H9 (cell line): Measurements from ENCODE around the gene LHFPL2. TPM values are rescaled to one million over a fixed set of nuclear protein-coding genes. Genes with fewer than 3 reads are reported as not detected.

Experiments
- DNase-seq: peaks from one replicate; pipeline ENCODE4 v3.0.0-alpha.2; 2017
- H2AFZ ChIP-seq: one replicate; pipeline ENCODE4 v1.6.1; 2013; ENCODE audit warnings: mild to moderate bottlenecking, low read length, control low read depth, moderate library complexity
- H2AK5ac ChIP-seq: 2 replicates; pipeline ENCODE4 v1.6.1; 2013; ENCODE audit warnings: low read length, control low read depth, mixed read lengths; ENCODE audit not compliant: insufficient read length
- H2BK120ac ChIP-seq: one replicate; pipeline ENCODE4 v1.6.1; 2013; ENCODE audit warnings: low read depth, mild to moderate bottlenecking, low read length, control low read depth, inconsistent platforms; ENCODE audit not compliant: poor library complexity, severe bottlenecking
- H2BK12ac ChIP-seq: 2 replicates; pipeline ENCODE4 v1.6.1; 2013; ENCODE audit warnings: low read length, control low read depth, mixed read lengths, low read depth; ENCODE audit not compliant: insufficient read length
- H2BK15ac ChIP-seq: 2 replicates; pipeline ENCODE4 v1.6.1; 2013; ENCODE audit warnings: low read depth, low read length, control low read depth
- H2BK20ac ChIP-seq: one replicate; pipeline ENCODE4 v1.6.1; 2013; ENCODE audit warnings: low read depth, mild to moderate bottlenecking, low read length, control low read depth, inconsistent platforms; ENCODE audit not compliant: poor library complexity, severe bottlenecking
- H2BK5ac ChIP-seq: 2 replicates; pipeline ENCODE4 v1.6.1; 2013; ENCODE audit warnings: low read length, control low read depth, mixed read lengths; ENCODE audit not compliant: insufficient read length
- H3K14ac ChIP-seq: 2 replicates; pipeline ENCODE4 v1.6.1; 2013; ENCODE audit warnings: low read length, control low read depth; ENCODE audit not compliant: insufficient read depth
- H3K18ac ChIP-seq: 2 replicates; pipeline ENCODE4 v1.6.1; 2013; ENCODE audit warnings: low read depth, mild to moderate bottlenecking, mixed read lengths, low read length, control low read depth; ENCODE audit not compliant: insufficient read length
- H3K23ac ChIP-seq: 2 replicates; pipeline ENCODE4 v1.6.1; 2013; ENCODE audit warnings: low read length, control low read depth, mixed read lengths, low read depth; ENCODE audit not compliant: insufficient read length
- H3K23me2 ChIP-seq: 2 replicates; pipeline ENCODE4 v1.6.1; 2013; ENCODE audit warnings: low read depth, mild to moderate bottlenecking, mixed read lengths, low read length, control low read depth; ENCODE audit not compliant: insufficient read length, poor library complexity, severe bottlenecking
- H3K27ac ChIP-seq: 2 replicates; pipeline ENCODE4 v1.5.1; 2013; ENCODE audit warnings: low read length, control low read depth, mixed read lengths, low read depth; ENCODE audit not compliant: insufficient read length
- H3K27me3 ChIP-seq: 2 replicates; pipeline ENCODE4 v1.6.1; 2013; ENCODE audit warnings: low read length, control low read depth, inconsistent platforms; ENCODE audit not compliant: insufficient read depth
- H3K4ac ChIP-seq: 2 replicates; pipeline ENCODE4 v1.6.1; 2013; ENCODE audit warnings: low read depth, mild to moderate bottlenecking, control low read depth, inconsistent platforms, low read length, moderate library complexity
- H3K4me1 ChIP-seq: 2 replicates; pipeline ENCODE4 v1.6.1; 2013; ENCODE audit warnings: low read length, control low read depth, inconsistent platforms; ENCODE audit not compliant: insufficient read depth
- H3K4me2 ChIP-seq: 2 replicates; pipeline ENCODE4 v1.6.1; 2013; ENCODE audit warnings: low read length, control low read depth, mixed read lengths; ENCODE audit not compliant: insufficient read length, insufficient read depth
- H3K56ac ChIP-seq: 2 replicates; pipeline ENCODE4 v1.6.1; 2013; ENCODE audit warnings: low read depth, mild to moderate bottlenecking, mixed read lengths, low read length, control low read depth; ENCODE audit not compliant: insufficient read length
- H3K79me1 ChIP-seq: 2 replicates; pipeline ENCODE4 v1.6.1; 2013; ENCODE audit warnings: low read depth, mild to moderate bottlenecking, moderate library complexity, low read length, control low read depth, inconsistent platforms; ENCODE audit not compliant: insufficient read depth, poor library complexity, severe bottlenecking
- H3K79me2 ChIP-seq: 2 replicates; pipeline ENCODE4 v1.6.1; 2013; ENCODE audit warnings: low read length, control low read depth, inconsistent platforms; ENCODE audit not compliant: insufficient read depth
- H3K9ac ChIP-seq: 2 replicates; pipeline ENCODE4 v1.6.1; 2013; ENCODE audit warnings: low read length, control low read depth, mixed read lengths; ENCODE audit not compliant: insufficient read length; ENCODE audit errors: extremely low read depth
- H3K9me3 ChIP-seq: one replicate; pipeline ENCODE4 v1.6.1; 2013; ENCODE audit warnings: low read depth, low read length, inconsistent platforms; ENCODE audit not compliant: control insufficient read depth
- H3T11ph ChIP-seq: one replicate; pipeline ENCODE4 v1.6.1; 2013; ENCODE audit warnings: mild to moderate bottlenecking, low read length, control low read depth, inconsistent platforms
- H4K20me1 ChIP-seq: one replicate; pipeline ENCODE4 v1.6.1; 2013; ENCODE audit not compliant: control insufficient read depth, insufficient read length, insufficient read depth
- H4K5ac ChIP-seq: 2 replicates; pipeline ENCODE4 v1.6.1; 2013; ENCODE audit warnings: low read depth, mild to moderate bottlenecking, mixed read lengths, low read length, control low read depth; ENCODE audit not compliant: insufficient read length
- H4K8ac ChIP-seq: replicated peaks from 2 replicates; pipeline ENCODE4 v1.6.1; 2013; ENCODE audit warnings: low read length, control low read depth, mixed read lengths, low read depth; ENCODE audit not compliant: insufficient read length
- H4K91ac ChIP-seq: 2 replicates; pipeline ENCODE4 v1.6.1; 2013; ENCODE audit warnings: low read depth, mild to moderate bottlenecking, moderate library complexity, mixed read lengths, low read length, control low read depth; ENCODE audit not compliant: insufficient read length
- H3K27ac Mint-ChIP-seq, 3 experiments: 2 replicates in 2 of 3; 3 replicates in 1 of 3; pipeline ENCODE4 v1.8.0; 2020 to 2021; ENCODE audit warnings: mixed read lengths in 3 of 3, mild to moderate bottlenecking in 1 of 3, moderate library complexity in 1 of 3
- H3K27me3 Mint-ChIP-seq: 2 replicates; pipeline ENCODE4 v1.8.0; 2021; ENCODE audit warnings: low read depth, mild to moderate bottlenecking, moderate library complexity, mixed read lengths
- H3K36me3 Mint-ChIP-seq, 3 experiments: 2 replicates in 2 of 3; 3 replicates in 1 of 3; pipeline ENCODE4 v1.8.0; 2020 to 2021; ENCODE audit warnings: low read depth in 3 of 3, mixed read lengths in 3 of 3; ENCODE audit not compliant: insufficient read depth in 1 of 3
- H3K4me1 Mint-ChIP-seq, 2 experiments: 2 replicates each; pipeline ENCODE4 v1.8.0; 2020; ENCODE audit warnings: mixed read lengths in 2 of 2
- H3K4me3 Mint-ChIP-seq, 2 experiments: 2 replicates in 1 of 2; 3 replicates in 1 of 2; pipeline ENCODE4 v1.8.0; 2020 to 2021; ENCODE audit warnings: mild to moderate bottlenecking in 2 of 2, mixed read lengths in 2 of 2, moderate library complexity in 1 of 2
- H3K9me3 Mint-ChIP-seq, 2 experiments: 2 replicates in 1 of 2; 3 replicates in 1 of 2; pipeline ENCODE4 v1.8.0; 2020; ENCODE audit warnings: mild to moderate bottlenecking in 2 of 2, mixed read lengths in 2 of 2, moderate library complexity in 1 of 2
- CTCF ChIP-seq: fragments of 200-600 bp; sonication (generic); conservative IDR thresholded peaks from 3 replicates; pipeline ENCODE4 v1.8.0; 2021; ENCODE audit warnings: antibody characterized with exemption, mild to moderate bottlenecking
- WGBS: extraction: QIAGEN DNeasy Blood & Tissue Kit; methylation state at CpG from one replicate; pipeline ENCODE4 v1.1.7; 2013; ENCODE audit warnings: missing lambda C conversion rate, low lambda C conversion rate, mixed read lengths; ENCODE audit not compliant: insufficient read length; ENCODE audit errors: extremely low coverage; 5-methylcytosine and 5-hydroxymethylcytosine counted together
- total RNA-seq: library from RNA; stranded (reverse); gene quantifications from 2 replicates; pipeline ENCODE4 v1.2.1, GENCODE V29; 2021

The LHFPL2 gene
- total RNA-seq, 1 experiment from 2014 or later = 26.3 TPM

- Histone ChIP-seq H4K91ac (no peak overlapping the region), H2BK12ac (no peak overlapping the region), H3K56ac (no peak overlapping the region), H3T11ph (no peak overlapping the region), H3K23me2 (no peaks in the 10 kb centered on the region), H2BK5ac (no peak overlapping the region), H4K5ac (no peak overlapping the region), H3K18ac (no peak overlapping the region), H3K14ac (no peak overlapping the region), H3K79me2 (no peaks in the 10 kb centered on the region), H4K20me1 (no peaks in the 10 kb centered on the region), H3K23ac (no peak overlapping the region), H3K9me3 (no peaks in the 10 kb centered on the region), H3K4me2 (no peak overlapping the region), H3K27ac (no peak overlapping the region), H3K27me3 (no peaks in the 10 kb centered on the region), H3K9ac (no peak overlapping the region), H4K8ac (no peak overlapping the region), H3K4ac (no peak overlapping the region), H2BK120ac (no peak overlapping the region), H2AK5ac (no peak overlapping the region), H3K79me1 (no peaks in the 10 kb centered on the region), H2BK15ac (no peak overlapping the region), H2BK20ac (no peak overlapping the region), H3K4me1 (peaks cover 5% of the 10 kb centered on the region; the same call in 1 of the 2 replicates), H2AFZ (no peak overlapping the region)
- H3K27ac Mint-ChIP-seq = no peak overlapping the region
- DNase-seq = no peak
- H3K36me3 Mint-ChIP-seq = no peaks in the 10 kb centered on the region
- no peak overlapping the region for H3K4me3 Mint-ChIP-seq
- H3K9me3 Mint-ChIP-seq = no peaks in the 10 kb centered on the region
- H3K27me3 Mint-ChIP-seq = no peaks in the 10 kb centered on the region; the same call in 1 of the 2 replicates
- WGBS = no CpG with 5 or more reads among the region's 3 CpGs
- peaks cover 13 to 18% of the 10 kb centered on the region in 2 experiments for H3K4me1 Mint-ChIP-seq
- TF ChIP-seq CTCF = no peak
These were observed 17.5 kb upstream of the LHFPL2 start for GRCh38 chr5:78666041-78666444.
